OCI-LY1 (cell line): Measurements from ENCODE around the gene PRAMEF17.
"Not testable (repeated sequence)": the region's sequence is repeated elsewhere in the genome, so short reads cannot be mapped to it uniquely, and the experiment has no call there.

Experiments
- EZH2 ChIP-seq: fragments of 200-600 bp; sonication (generic), shearing (Covaris generic); IDR thresholded peaks from 2 replicates; pipeline ENCODE4 v1.8.0; 2017; ENCODE audit warnings: borderline replicate concordance, mixed run types, mild to moderate bottlenecking, antibody characterized with exemption, low read length, moderate library complexity, mixed read lengths
- TF ChIP-seq, protein P1 (sequence below): fragments of 200-600 bp; sonication (generic), shearing (Covaris generic); IDR thresholded peaks from 2 replicates; pipeline ENCODE4 v1.5.1; 2017; ENCODE audit warnings: mild to moderate bottlenecking, antibody characterized with exemption, low read length, moderate library complexity, mixed read lengths

GRCh38 chr1:13342496-13342895 lies 46.9 kb upstream of the PRAMEF17 start:
- TF ChIP-seq, protein P1, sequence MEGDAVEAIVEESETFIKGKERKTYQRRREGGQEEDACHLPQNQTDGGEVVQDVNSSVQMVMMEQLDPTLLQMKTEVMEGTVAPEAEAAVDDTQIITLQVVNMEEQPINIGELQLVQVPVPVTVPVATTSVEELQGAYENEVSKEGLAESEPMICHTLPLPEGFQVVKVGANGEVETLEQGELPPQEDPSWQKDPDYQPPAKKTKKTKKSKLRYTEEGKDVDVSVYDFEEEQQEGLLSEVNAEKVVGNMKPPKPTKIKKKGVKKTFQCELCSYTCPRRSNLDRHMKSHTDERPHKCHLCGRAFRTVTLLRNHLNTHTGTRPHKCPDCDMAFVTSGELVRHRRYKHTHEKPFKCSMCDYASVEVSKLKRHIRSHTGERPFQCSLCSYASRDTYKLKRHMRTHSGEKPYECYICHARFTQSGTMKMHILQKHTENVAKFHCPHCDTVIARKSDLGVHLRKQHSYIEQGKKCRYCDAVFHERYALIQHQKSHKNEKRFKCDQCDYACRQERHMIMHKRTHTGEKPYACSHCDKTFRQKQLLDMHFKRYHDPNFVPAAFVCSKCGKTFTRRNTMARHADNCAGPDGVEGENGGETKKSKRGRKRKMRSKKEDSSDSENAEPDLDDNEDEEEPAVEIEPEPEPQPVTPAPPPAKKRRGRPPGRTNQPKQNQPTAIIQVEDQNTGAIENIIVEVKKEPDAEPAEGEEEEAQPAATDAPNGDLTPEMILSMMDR: not testable (repeated sequence)
- TF ChIP-seq EZH2: not testable (repeated sequence)
